ENCODE measurements around the gene FEM1C.

FEM1C gene

GRCh38 chr5:115516372-115516771 lies 28.2 kb downstream of the FEM1C start:
- no peak for DNase-seq (ENCODE audit: low read depth)
- H3K4me3 ChIP-seq (ENCODE audit: low read depth, low read length): no peak overlapping the region
- no peak for TF ChIP-seq CTCF (IDR thresholded peaks at IDR 0.05; ENCODE audit: control insufficient read depth, extremely low read depth, insufficient read depth)

GRCh38 chr5:115514220-115514619 lies 30.4 kb downstream of the FEM1C start:
- no peak overlapping the region for H3K4me3 ChIP-seq (ENCODE audit: low read depth, low read length)
- no peak for DNase-seq (ENCODE audit: low read depth)
- TF ChIP-seq CTCF (IDR thresholded peaks at IDR 0.05; ENCODE audit: control insufficient read depth, extremely low read depth, insufficient read depth): no peak

GRCh38 chr5:115511632-115512031 lies 32.9 kb downstream of the FEM1C start:
- TF ChIP-seq CTCF (IDR thresholded peaks at IDR 0.05; ENCODE audit: control insufficient read depth, extremely low read depth, insufficient read depth): no peak
- no peak for DNase-seq (ENCODE audit: low read depth)
- H3K4me3 ChIP-seq (ENCODE audit: low read depth, low read length): no peak overlapping the region

- H3K4me3 ChIP-seq (ENCODE audit: low read depth, low read length): no peak overlapping the region
- no peak for TF ChIP-seq CTCF (IDR thresholded peaks at IDR 0.05; ENCODE audit: control insufficient read depth, extremely low read depth, insufficient read depth)
- DNase-seq (ENCODE audit: low read depth): no peak
Measured at GRCh38 chr5:115510145-115510645, 34.4 kb downstream of the FEM1C start.

- DNase-seq (ENCODE audit: low read depth): no peak
- no peak overlapping the region for H3K4me3 ChIP-seq (ENCODE audit: low read depth, low read length)
- no peak for TF ChIP-seq CTCF (IDR thresholded peaks at IDR 0.05; ENCODE audit: control insufficient read depth, extremely low read depth, insufficient read depth)
Measured at GRCh38 chr5:115509547-115509946, 35.0 kb downstream of the FEM1C start.

GRCh38 chr5:115507681-115508080 lies 36.9 kb downstream of the FEM1C start:
- no peak for DNase-seq (ENCODE audit: low read depth)
- TF ChIP-seq CTCF (IDR thresholded peaks at IDR 0.05; ENCODE audit: control insufficient read depth, extremely low read depth, insufficient read depth): no peak
- no peak overlapping the region for H3K4me3 ChIP-seq (ENCODE audit: low read depth, low read length)

GRCh38 chr5:115503420-115503819 lies 41.2 kb downstream of the FEM1C start:
- TF ChIP-seq CTCF (IDR thresholded peaks at IDR 0.05; ENCODE audit: control insufficient read depth, extremely low read depth, insufficient read depth): no peak
- DNase-seq (ENCODE audit: low read depth): no peak

More at GRCh38 chr5:115503420-115503819, 41.2 kb downstream of the FEM1C start:
- no peak overlapping the region for H3K4me3 ChIP-seq (ENCODE audit: low read depth, low read length)

Measured in LNCaP clone FGC (cell line).